Thyroid gland (tissue), 4 donors: ENCODE measurements around the gene SORCS2.

Experiments used
- CTCF ChIP-seq, 6 experiments: fragments of 200-600 bp in 3 of 6; fragments of 450-650 bp in 3 of 6; sonication (generic) in 3 of 6; IDR thresholded peaks; one replicate each; pipeline ENCODE4 v1.5.1; 2016 to 2019; ENCODE audit warnings: antibody characterized with exemption in 6 of 6, mild to moderate bottlenecking in 2 of 6, inconsistent platforms in 1 of 6, moderate library complexity in 1 of 6
- POLR2A ChIP-seq, 2 donors: fragments of 450-650 bp; IDR thresholded peaks; one replicate each; pipeline ENCODE4 v1.6.1; 2017; ENCODE audit warnings: antibody characterized with exemption in 2 of 2, mild to moderate bottlenecking in 2 of 2, moderate library complexity in 1 of 2

- TF ChIP-seq CTCF (IDR thresholded peaks at IDR 0.05) (no peak), POLR2A (IDR thresholded peaks at IDR 0.05) (no peak)
Observed at GRCh38 chr4:7769396-7770223, 577.3 kb downstream of the SORCS2 start.
